ENCODE results near the gene ZSWIM5.

DNA sequence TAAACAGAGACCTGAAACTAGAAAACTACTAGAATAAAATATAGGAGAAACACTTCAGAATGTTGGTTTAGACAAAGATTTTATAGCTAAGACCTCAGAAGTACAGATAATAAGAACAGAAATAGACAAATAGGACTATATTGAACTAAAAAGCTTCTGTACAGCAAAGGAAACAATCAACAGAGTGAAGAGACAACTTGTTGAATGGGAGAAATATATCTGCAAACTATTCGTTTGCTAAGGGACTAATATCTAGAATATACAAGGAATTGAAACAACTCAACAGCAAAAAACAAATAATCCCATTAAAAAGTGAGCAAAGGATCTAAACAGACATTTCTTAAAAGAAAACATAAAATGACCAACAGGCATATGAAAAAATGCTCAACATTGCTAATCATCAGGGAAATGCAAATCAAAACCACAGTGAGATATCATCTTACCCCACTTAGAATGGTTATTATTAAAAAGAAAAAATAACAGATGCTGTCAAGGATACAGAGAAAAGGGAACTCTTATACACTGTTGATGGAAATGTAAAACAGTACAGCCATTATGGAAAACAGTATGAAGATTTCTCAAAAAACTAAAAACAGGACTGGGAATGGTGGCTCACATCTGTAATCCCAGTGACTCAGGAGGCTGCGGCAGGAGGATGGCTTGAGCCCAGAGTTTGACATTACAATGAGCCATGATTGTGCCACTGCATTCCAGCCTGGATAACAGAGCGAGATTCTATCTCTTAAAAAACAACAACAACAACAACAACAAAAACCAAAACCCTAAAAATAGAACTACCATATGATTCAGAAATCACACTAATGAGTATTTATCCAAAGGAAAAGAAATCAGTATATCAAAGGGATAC is 37.3 kb upstream of the ZSWIM5 start:
- no peak for TF ChIP-seq GATA2 (IDR thresholded peaks at IDR 0.05; ENCODE audit: low read depth, low read length)
- TF ChIP-seq GATA3 (IDR thresholded peaks at IDR 0.05; ENCODE audit: low read depth, low read length), result no peak

All from SH-SY5Y (cell line).